Measurements from ENCODE around the gene EFCAB8.
"Not testable (repeated sequence)": the region's sequence is repeated elsewhere in the genome, so short reads cannot be mapped to it uniquely, and the experiment has no call there.

EFCAB8 gene

GRCh38 chr20:32842688-32843524 is 15.8 kb upstream of the EFCAB8 start:
- DNase-seq, result no peak

GRCh38 chr20:32845786-32846185 is 12.9 kb upstream of the EFCAB8 start:
- DNase-seq, result no peak

- DNase-seq, result no peak
Measured at GRCh38 chr20:32846852-32847251, 11.9 kb upstream of the EFCAB8 start.

- DNase-seq, result no peak
Measured at GRCh38 chr20:32847964-32848363, 10.8 kb upstream of the EFCAB8 start.

GRCh38 chr20:32848846-32849245 is 9.9 kb upstream of the EFCAB8 start:
- DNase-seq, result no peak

- no peak for DNase-seq
Measured at GRCh38 chr20:32849577-32849976, 9.1 kb upstream of the EFCAB8 start.

GRCh38 chr20:32855387-32855786 is 3.3 kb upstream of the EFCAB8 start:
- no peak for DNase-seq

- DNase-seq, result no peak
Measured at GRCh38 chr20:32858189-32858588, 534 bp upstream of the EFCAB8 start.

- no peak for DNase-seq
Measured at GRCh38 chr20:32861446-32861845, 2.7 kb downstream of the EFCAB8 start.

GRCh38 chr20:32869562-32869961 is 10.8 kb downstream of the EFCAB8 start:
- no peak for DNase-seq

GRCh38 chr20:32870526-32870925 is 11.8 kb downstream of the EFCAB8 start:
- DNase-seq, result not testable (repeated sequence)

GRCh38 chr20:32870985-32871384 is 12.3 kb downstream of the EFCAB8 start:
- no peak for DNase-seq

- no peak for DNase-seq
Measured at GRCh38 chr20:32871627-32872160, 13.0 kb downstream of the EFCAB8 start.

GRCh38 chr20:32872266-32872665 is 13.5 kb downstream of the EFCAB8 start:
- DNase-seq, result no peak

- no peak for DNase-seq
Measured at GRCh38 chr20:32875673-32876072, 16.9 kb downstream of the EFCAB8 start.

GRCh38 chr20:32877507-32877906 is 18.8 kb downstream of the EFCAB8 start:
- no peak for DNase-seq

- DNase-seq, result no peak
Measured at GRCh38 chr20:32878820-32879219, 20.1 kb downstream of the EFCAB8 start.

GRCh38 chr20:32879538-32879937 is 20.8 kb downstream of the EFCAB8 start:
- no peak for DNase-seq

GRCh38 chr20:32880635-32881034 is 21.9 kb downstream of the EFCAB8 start:
- no peak for DNase-seq

GRCh38 chr20:32883081-32883480 is 24.4 kb downstream of the EFCAB8 start:
- no peak for DNase-seq

GRCh38 chr20:32885185-32885584 is 26.5 kb downstream of the EFCAB8 start:
- DNase-seq, result no peak

- DNase-seq, result no peak
Measured at GRCh38 chr20:32885952-32886351, 27.2 kb downstream of the EFCAB8 start.

- no peak for DNase-seq
Measured at GRCh38 chr20:32886652-32887051, 27.9 kb downstream of the EFCAB8 start.

- DNase-seq, result no peak
Measured at GRCh38 chr20:32887492-32887891, 28.8 kb downstream of the EFCAB8 start.

GRCh38 chr20:32888636-32889035 is 29.9 kb downstream of the EFCAB8 start:
- DNase-seq, result no peak
